IMR-90 (cell line): ENCODE data around the gene NEUROD4. TPM values are rescaled to one million over a fixed set of nuclear protein-coding genes. Genes with fewer than 3 reads are reported as not detected.

Experiments
- ATAC-seq: fragments of 200-7000 bp; cut with Tn5 transposase; 2 replicates; pipeline ENCODE4 v1.9.1; 2020; ENCODE audit warnings: low read depth, mild to moderate bottlenecking, moderate library complexity
- BruUV-seq: library from RNA; stranded (reverse); fragments of 400-500 nt; replicated peaks from 2 replicates; lab custom pipeline; 2021; lab: Mats Ljungman, UMichigan
- CTCF ChIA-PET: fragments of 300-600 bp; formaldehyde crosslinking; extraction: SDS; loops from one replicate; lab custom pipeline; 2021; ENCODE audit warnings: antibody characterized with exemption; lab: Yijun Ruan, JAX
- POLR2A ChIA-PET: fragments of 300-600 bp; sonication (Branson Sonifier 250); formaldehyde crosslinking; loops from one replicate; lab custom pipeline; 2022; ENCODE audit warnings: antibody characterized with exemption; ENCODE audit not compliant: unreplicated experiment; lab: Charles Lee
- DNase-seq: peaks from one replicate; pipeline ENCODE4 v3.0.0; 2013
- H2AFZ ChIP-seq: replicated peaks from 2 replicates; pipeline ENCODE3; 2013; ENCODE audit warnings: low read length, mild to moderate bottlenecking; ENCODE audit not compliant: poor library complexity
- H2AK5ac ChIP-seq: 2 replicates; pipeline ENCODE4 v1.6.1; 2013; ENCODE audit warnings: low read depth, low read length, inconsistent platforms
- H2AK9ac ChIP-seq: replicated peaks from 2 replicates; pipeline ENCODE3; 2013; ENCODE audit warnings: mild to moderate bottlenecking, low read depth, low read length, moderate library complexity; ENCODE audit not compliant: poor library complexity
- H2BK120ac ChIP-seq: 2 replicates; pipeline ENCODE4 v1.6.1; 2013; ENCODE audit warnings: low read depth, low read length, inconsistent platforms
- H2BK15ac ChIP-seq: 3 replicates; pipeline ENCODE4 v1.6.1; 2013; ENCODE audit warnings: low read depth, low read length, inconsistent platforms
- H2BK20ac ChIP-seq: 2 replicates; pipeline ENCODE4 v1.6.1; 2013; ENCODE audit warnings: low read depth, mild to moderate bottlenecking, inconsistent platforms, low read length, moderate library complexity
- H2BK5ac ChIP-seq: 2 replicates; pipeline ENCODE4 v1.6.1; 2013; ENCODE audit warnings: mild to moderate bottlenecking, low read depth, low read length, inconsistent platforms; ENCODE audit not compliant: poor library complexity, severe bottlenecking
- H3K14ac ChIP-seq: replicated peaks from 2 replicates; pipeline ENCODE4 v1.6.1; 2013; ENCODE audit warnings: low read depth, low read length, inconsistent platforms
- H3K18ac ChIP-seq: 2 replicates; pipeline ENCODE4 v1.6.1; 2013; ENCODE audit warnings: low read depth, low read length, control low read depth
- H3K23ac ChIP-seq: 2 replicates; pipeline ENCODE4 v1.6.1; 2013; ENCODE audit warnings: low read depth, low read length, inconsistent platforms
- H3K27ac ChIP-seq: 2 replicates; pipeline ENCODE4 v1.5.1; 2013; ENCODE audit warnings: mild to moderate bottlenecking, control low read depth, low read length; ENCODE audit not compliant: insufficient read depth
- H3K27me3 ChIP-seq: 2 replicates; pipeline ENCODE4 v1.6.1; 2013; ENCODE audit warnings: low read length; ENCODE audit not compliant: control insufficient read depth, insufficient read depth
- H3K36me3 ChIP-seq: 2 replicates; pipeline ENCODE4 v1.6.1; 2013; ENCODE audit warnings: low read length, mixed read lengths; ENCODE audit not compliant: control insufficient read depth, insufficient read depth
- H3K4ac ChIP-seq: 2 replicates; pipeline ENCODE4 v1.6.1; 2013; ENCODE audit warnings: low read depth, low read length, inconsistent platforms
- H3K4me1 ChIP-seq: 2 replicates; pipeline ENCODE4 v1.6.1; 2013; ENCODE audit warnings: low read length, mixed read lengths; ENCODE audit not compliant: control insufficient read depth, insufficient read depth
- H3K4me2 ChIP-seq: 2 replicates; pipeline ENCODE4 v1.6.1; 2013; ENCODE audit warnings: low read depth, mild to moderate bottlenecking, control low read depth, low read length, moderate library complexity
- H3K4me3 ChIP-seq: 2 replicates; pipeline ENCODE4 v1.5.1; 2013; ENCODE audit warnings: low read depth, mild to moderate bottlenecking, control low read depth, low read length, moderate library complexity; ENCODE audit not compliant: insufficient read depth
- H3K56ac ChIP-seq: 2 replicates; pipeline ENCODE4 v1.6.1; 2013; ENCODE audit warnings: low read length, inconsistent platforms; ENCODE audit not compliant: insufficient read depth; ENCODE audit errors: extremely low read depth
- H3K79me1 ChIP-seq, 2 experiments: 2 replicates each; pipeline ENCODE4 v1.6.1; 2013; ENCODE audit warnings: low read length in 2 of 2, inconsistent platforms in 1 of 2, low read depth in 1 of 2
- H3K9ac ChIP-seq: 2 replicates; pipeline ENCODE4 v1.6.1; 2013; ENCODE audit warnings: low read depth, low read length, control low read depth
- H3K9me1 ChIP-seq: 2 replicates; pipeline ENCODE4 v1.6.1; 2013; ENCODE audit warnings: low read length, inconsistent platforms; ENCODE audit not compliant: insufficient read depth
- H3K9me3 ChIP-seq: 2 replicates; pipeline ENCODE4 v1.6.1; 2013; ENCODE audit warnings: low read length; ENCODE audit not compliant: control insufficient read depth, insufficient read depth
- H4K20me1 ChIP-seq: 2 replicates; pipeline ENCODE4 v1.6.1; 2013; ENCODE audit warnings: low read length, inconsistent platforms; ENCODE audit not compliant: insufficient read depth
- H4K5ac ChIP-seq: 2 replicates; pipeline ENCODE4 v1.6.1; 2013; ENCODE audit warnings: mild to moderate bottlenecking, low read depth, low read length, control low read depth
- H4K8ac ChIP-seq, 2 experiments: 2 replicates each; pipeline ENCODE4 v1.6.1; 2013; ENCODE audit warnings: low read depth in 2 of 2, low read length in 2 of 2, control low read depth in 1 of 2, inconsistent platforms in 1 of 2
- H4K91ac ChIP-seq: 2 replicates; pipeline ENCODE4 v1.6.1; 2013; ENCODE audit warnings: low read depth, low read length, inconsistent platforms; ENCODE audit not compliant: insufficient read depth
- MAFK ChIP-seq: IDR thresholded peaks from 2 replicates; pipeline ENCODE4 v1.6.1; 2012; ENCODE audit warnings: low read depth, low read length, improper control_type of control experiment
- MAZ ChIP-seq: IDR thresholded peaks from 2 replicates; pipeline ENCODE4 v1.6.1; 2012; ENCODE audit warnings: low read depth, mild to moderate bottlenecking, low read length, improper control_type of control experiment, moderate library complexity, borderline replicate concordance
- MXI1 ChIP-seq: IDR thresholded peaks from 2 replicates; pipeline ENCODE4 v1.6.1; 2012; ENCODE audit warnings: low read depth, mild to moderate bottlenecking, low read length, moderate library complexity, borderline replicate concordance
- RCOR1 ChIP-seq: IDR thresholded peaks from 2 replicates; pipeline ENCODE4 v1.6.1; 2012; ENCODE audit warnings: mild to moderate bottlenecking, low read length, improper control_type of control experiment; ENCODE audit not compliant: insufficient replicate concordance
- SMC3 ChIP-seq: fragments of 150-350 bp; IDR thresholded peaks from 2 replicates; pipeline ENCODE4 v1.6.1; 2016; ENCODE audit warnings: low read depth, mild to moderate bottlenecking, antibody characterized with exemption, low read length, moderate library complexity
- WGBS, 2 experiments: methylation state at CpG; one replicate each; pipeline versions ENCODE4 v1.1.5 to v1.1.7; 2013; ENCODE audit warnings: missing lambda C conversion rate in 2 of 2; ENCODE audit not compliant: insufficient read length in 1 of 2; ENCODE audit errors: extremely low coverage in 2 of 2; 5-methylcytosine and 5-hydroxymethylcytosine counted together
- dilution Hi-C: fragments of 300-500 bp; cut with HindIII; formaldehyde crosslinking; loops from one replicate; pipeline ENCODE4 v1.14.3; 2018; ENCODE audit warnings: low sequenced_read_pairs; ENCODE audit not compliant: unreplicated experiment
- in situ Hi-C: fragments of 300-500 bp; cut with MboI; formaldehyde crosslinking; loops from 3 replicates; pipeline ENCODE4 v1.14.3; 2019; ENCODE audit warnings: low sequenced_read_pairs, inconsistent platforms, mixed read lengths
- intact Hi-C: fragments of 100-400 bp; cut with micrococcal nuclease; formaldehyde crosslinking; loops from 2 replicates; pipeline ENCODE4 v1.10.0; 2022
- polyA plus RNA-seq, 3 experiments: library from polyadenylated mRNA; depleted of rRNA; stranded (reverse); fragments of >200 nt; gene quantifications; 2 replicates each; pipeline ENCODE4 v1.2.3, GENCODE V29; 2012; ENCODE audit warnings: low replicate concordance in 1 of 3
- total RNA-seq: library from RNA; depleted of rRNA; stranded (reverse); fragments of >200 nt; gene quantifications from 2 replicates; pipeline ENCODE4 v1.2.3, GENCODE V29; 2012
- TF ChIP-seq, protein P1 (sequence below): conservative IDR thresholded peaks from 2 replicates; pipeline ENCODE4 v1.5.1; 2012; ENCODE audit warnings: mild to moderate bottlenecking, low read depth, low read length, improper control_type of control experiment

The NEUROD4 gene
- total and polyA plus RNA-seq, 2 of the 4 experiments (the other 2 are of a cell fraction): not detected

DNA sequence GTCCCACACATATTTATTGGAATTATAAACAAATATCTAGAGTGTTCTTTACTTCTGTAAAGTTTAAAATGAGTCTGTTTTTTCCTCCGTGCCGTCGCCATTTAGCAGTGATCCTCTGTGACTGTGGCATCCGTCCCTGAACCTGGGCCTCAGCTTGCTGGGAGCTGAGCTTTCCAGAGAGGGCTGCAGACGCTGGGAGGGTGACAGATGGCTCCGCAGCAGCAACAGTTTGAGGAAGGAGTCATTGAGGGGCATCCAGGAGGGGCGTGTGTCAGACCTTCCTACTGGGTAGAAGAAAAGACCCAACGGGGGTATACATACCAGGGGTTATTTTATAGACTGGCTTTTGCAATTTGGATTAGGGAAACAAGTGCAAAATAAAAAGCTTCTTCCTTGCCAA lies 47.9 kb downstream of the NEUROD4 start:
- Histone ChIP-seq H2BK5ac (no peak overlapping the region), H3K56ac (no peak overlapping the region), H4K91ac (no peak overlapping the region), H3K4me3 (no peak overlapping the region), H4K5ac (no peak overlapping the region), H3K27me3 (no peaks in the 10 kb centered on the region), H3K9me1 (no peaks in the 10 kb centered on the region), H3K14ac (no peak overlapping the region), H3K9me3 (no peaks in the 10 kb centered on the region), H3K36me3 (no peaks in the 10 kb centered on the region), H3K27ac (no peak overlapping the region), H3K23ac (no peak overlapping the region), H2AFZ (no peak overlapping the region), H4K8ac (no peak overlapping the region), H2BK120ac (no peak overlapping the region), H3K4ac (no peak overlapping the region), H3K18ac (no peak overlapping the region), H3K79me1 (no peaks in the 10 kb centered on the region), H2BK20ac (no peak overlapping the region), H3K4me1 (no peaks in the 10 kb centered on the region), H2AK9ac (no peak overlapping the region), H3K4me2 (no peak overlapping the region), H4K20me1 (no peaks in the 10 kb centered on the region), H3K9ac (no peak overlapping the region), H2BK15ac (no peak overlapping the region), H2AK5ac (no peak overlapping the region)
- POLR2A ChIA-PET: no interaction called here
- ATAC-seq (no peak), DNase-seq (no peak)
- in situ Hi-C loops (loop anchor here (25.0 kb wide), 1 partner anchor 305 kb away; no protein-coding TSS in a partner anchor), dilution Hi-C loops (no loop called here), intact Hi-C loops (loop anchor here (1.0 kb wide), 1 partner anchor 74 kb away; no protein-coding TSS in a partner anchor)
- TF ChIP-seq MXI1 (no peak), MAZ (no peak), SMC3 (no peak), RCOR1 (no peak), MAFK (no peak)
- TF ChIP-seq, protein P1, sequence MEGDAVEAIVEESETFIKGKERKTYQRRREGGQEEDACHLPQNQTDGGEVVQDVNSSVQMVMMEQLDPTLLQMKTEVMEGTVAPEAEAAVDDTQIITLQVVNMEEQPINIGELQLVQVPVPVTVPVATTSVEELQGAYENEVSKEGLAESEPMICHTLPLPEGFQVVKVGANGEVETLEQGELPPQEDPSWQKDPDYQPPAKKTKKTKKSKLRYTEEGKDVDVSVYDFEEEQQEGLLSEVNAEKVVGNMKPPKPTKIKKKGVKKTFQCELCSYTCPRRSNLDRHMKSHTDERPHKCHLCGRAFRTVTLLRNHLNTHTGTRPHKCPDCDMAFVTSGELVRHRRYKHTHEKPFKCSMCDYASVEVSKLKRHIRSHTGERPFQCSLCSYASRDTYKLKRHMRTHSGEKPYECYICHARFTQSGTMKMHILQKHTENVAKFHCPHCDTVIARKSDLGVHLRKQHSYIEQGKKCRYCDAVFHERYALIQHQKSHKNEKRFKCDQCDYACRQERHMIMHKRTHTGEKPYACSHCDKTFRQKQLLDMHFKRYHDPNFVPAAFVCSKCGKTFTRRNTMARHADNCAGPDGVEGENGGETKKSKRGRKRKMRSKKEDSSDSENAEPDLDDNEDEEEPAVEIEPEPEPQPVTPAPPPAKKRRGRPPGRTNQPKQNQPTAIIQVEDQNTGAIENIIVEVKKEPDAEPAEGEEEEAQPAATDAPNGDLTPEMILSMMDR: no peak
- no CpG with 5 or more reads among the region's 8 CpGs for WGBS, 2 experiments
- no TSS peak for BruUV-seq
- CTCF ChIA-PET: interaction anchor here (0.6 to 2.5 kb wide), 14 partner anchors 18 to 328 kb away, joined by 3 to 17 read pairs (median 4); partner anchors contain the start of gene NEUROD4
